OCI-M1 (cell line): ENCODE data around the gene OLFML2A.

Experiments
- DNase-seq: peaks from one replicate; lab custom pipeline; 2025; lab: John Stamatoyannopoulos, UW

The OLFML2A gene

GRCh38 chr9:124854161-124854560, 77.2 kb downstream of the OLFML2A start:
- DNase-seq, result no peak

- no peak for DNase-seq
Measured at GRCh38 chr9:124854822-124855221, 77.9 kb downstream of the OLFML2A start.

- no peak for DNase-seq
Measured at GRCh38 chr9:124855566-124855943, 78.6 kb downstream of the OLFML2A start.

GRCh38 chr9:124855944-124856765, 79.2 kb downstream of the OLFML2A start:
- peak; percentile 27 for DNase-seq

GRCh38 chr9:124857533-124858162, 80.7 kb downstream of the OLFML2A start:
- no peak for DNase-seq

- DNase-seq, result no peak
Measured at GRCh38 chr9:124858330-124859046, 81.6 kb downstream of the OLFML2A start.

GRCh38 chr9:124859803-124860581, 83.1 kb downstream of the OLFML2A start:
- DNase-seq, result no peak

GRCh38 chr9:124860582-124861341, 83.8 kb downstream of the OLFML2A start:
- no peak for DNase-seq

GRCh38 chr9:124861342-124862229, 84.7 kb downstream of the OLFML2A start, which contains the start of the genes ARPC5L and RPL35:
ARPC5L (plus strand) TSS chr9:124862130; CDS start chr9:124869291, 7,161 bp downstream.
RPL35 (minus strand) TSS chr9:124861957; CDS start chr9:124861912, 45 bp downstream.
- peak; percentile 95 for DNase-seq

- no peak for DNase-seq
Measured at GRCh38 chr9:124863371-124863871, 86.5 kb downstream of the OLFML2A start.
